Measurements from ENCODE around the gene IREB2.

GRCh38 chr15:78501857-78502256 is 63.8 kb downstream of the IREB2 start:
- TF ChIP-seq CTCF (IDR thresholded peaks at IDR 0.05): no peak
- no peak for TF ChIP-seq POLR2AphosphoS5 (IDR thresholded peaks at IDR 0.05)

Measured in suprapubic skin (tissue), 3 donors.